GM18498 (cell line): ENCODE results near the gene PIP5K1C.

ENCODE experiments used
- ATAC-seq: cut with Tn5 transposase; IDR thresholded peaks from one replicate; pipeline ENCODE4 v1.9.1; 2021; ENCODE audit warnings: mild to moderate bottlenecking, moderate library complexity; ENCODE audit not compliant: unreplicated experiment

PIP5K1C gene

GRCh38 chr19:3612330-3612729, 87.9 kb downstream of the PIP5K1C start:
- no peak for ATAC-seq

GRCh38 chr19:3611841-3612240, 88.4 kb downstream of the PIP5K1C start:
- ATAC-seq = no peak

- no peak for ATAC-seq
Measured at GRCh38 chr19:3610745-3611717, 89.2 kb downstream of the PIP5K1C start.

- no peak for ATAC-seq
Measured at GRCh38 chr19:3609779-3610719, 90.2 kb downstream of the PIP5K1C start.

GRCh38 chr19:3608750-3609322, 91.4 kb downstream of the PIP5K1C start:
- ATAC-seq = no peak

- no peak for ATAC-seq
Measured at GRCh38 chr19:3608079-3608641, 92.1 kb downstream of the PIP5K1C start.

GRCh38 chr19:3607303-3608078, 92.8 kb downstream of the PIP5K1C start:
- ATAC-seq = no peak

- no peak for ATAC-seq
Measured at GRCh38 chr19:3606690-3607289, 93.5 kb downstream of the PIP5K1C start, which contains the start of gene TBXA2R. Gene TBXA2R, minus strand, starts transcription at chr19:3606875. Its CDS starts 6,241 bp downstream, at chr19:3600634.

- ATAC-seq = no peak
Measured at GRCh38 chr19:3606174-3606689, 94.0 kb downstream of the PIP5K1C start.

- no peak for ATAC-seq
Measured at GRCh38 chr19:3605770-3606169, 94.5 kb downstream of the PIP5K1C start.

GRCh38 chr19:3605361-3605760, 94.9 kb downstream of the PIP5K1C start:
- ATAC-seq = no peak

GRCh38 chr19:3604987-3605343, 95.3 kb downstream of the PIP5K1C start:
- ATAC-seq = no peak

GRCh38 chr19:3604227-3604986, 95.9 kb downstream of the PIP5K1C start:
- no peak for ATAC-seq

GRCh38 chr19:3603121-3603811, 97.0 kb downstream of the PIP5K1C start:
- no peak for ATAC-seq

- no peak for ATAC-seq
Measured at GRCh38 chr19:3601021-3601420, 99.2 kb downstream of the PIP5K1C start.

- ATAC-seq = no peak
Measured at GRCh38 chr19:3599776-3600187, 100.5 kb downstream of the PIP5K1C start.

- no peak for ATAC-seq
Measured at GRCh38 chr19:3595521-3596061, 104.7 kb downstream of the PIP5K1C start.

GRCh38 chr19:3593156-3593555, 107.1 kb downstream of the PIP5K1C start:
- ATAC-seq = no peak
